ENCODE data around the gene BRIP1. TPM values are rescaled to one million over a fixed set of nuclear protein-coding genes. Genes with fewer than 3 reads are reported as not detected.

The BRIP1 gene
- total RNA-seq, 2 donors from 2014 or later, result 1.3 to 3.9 TPM

DNA sequence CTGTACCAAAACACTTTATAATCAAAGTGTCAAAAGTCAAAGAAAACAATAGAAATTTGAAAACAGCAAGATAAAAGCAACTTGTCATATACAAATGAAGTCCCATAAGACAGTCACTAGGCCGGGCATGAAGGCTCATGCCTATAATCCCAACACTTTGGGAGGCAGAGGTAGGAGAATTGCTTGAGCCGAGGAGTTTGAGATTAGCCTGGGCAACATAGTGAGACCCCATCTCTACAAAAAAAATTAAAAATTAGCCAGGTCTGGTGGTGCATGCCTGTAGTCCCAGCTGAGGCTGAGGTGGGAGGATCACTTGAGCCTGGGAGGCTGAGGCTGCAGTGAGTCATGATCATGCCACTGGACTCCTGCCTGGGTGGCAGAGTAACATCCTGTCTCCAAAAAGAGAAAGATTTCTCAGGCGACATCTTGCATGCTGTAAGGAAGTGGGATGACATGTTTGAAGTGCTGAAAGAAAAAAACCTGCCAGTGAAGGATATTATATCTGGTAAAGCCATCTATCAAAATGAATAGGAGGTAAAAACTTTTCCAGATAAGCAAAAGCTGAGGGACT, 173.6 kb downstream of the BRIP1 start:
- TF ChIP-seq POLR2AphosphoS5 (IDR thresholded peaks at IDR 0.05), result no peak
- TF ChIP-seq, protein P1, sequence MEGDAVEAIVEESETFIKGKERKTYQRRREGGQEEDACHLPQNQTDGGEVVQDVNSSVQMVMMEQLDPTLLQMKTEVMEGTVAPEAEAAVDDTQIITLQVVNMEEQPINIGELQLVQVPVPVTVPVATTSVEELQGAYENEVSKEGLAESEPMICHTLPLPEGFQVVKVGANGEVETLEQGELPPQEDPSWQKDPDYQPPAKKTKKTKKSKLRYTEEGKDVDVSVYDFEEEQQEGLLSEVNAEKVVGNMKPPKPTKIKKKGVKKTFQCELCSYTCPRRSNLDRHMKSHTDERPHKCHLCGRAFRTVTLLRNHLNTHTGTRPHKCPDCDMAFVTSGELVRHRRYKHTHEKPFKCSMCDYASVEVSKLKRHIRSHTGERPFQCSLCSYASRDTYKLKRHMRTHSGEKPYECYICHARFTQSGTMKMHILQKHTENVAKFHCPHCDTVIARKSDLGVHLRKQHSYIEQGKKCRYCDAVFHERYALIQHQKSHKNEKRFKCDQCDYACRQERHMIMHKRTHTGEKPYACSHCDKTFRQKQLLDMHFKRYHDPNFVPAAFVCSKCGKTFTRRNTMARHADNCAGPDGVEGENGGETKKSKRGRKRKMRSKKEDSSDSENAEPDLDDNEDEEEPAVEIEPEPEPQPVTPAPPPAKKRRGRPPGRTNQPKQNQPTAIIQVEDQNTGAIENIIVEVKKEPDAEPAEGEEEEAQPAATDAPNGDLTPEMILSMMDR (IDR thresholded peaks at IDR 0.05), result no peak
- TF ChIP-seq POLR2A (IDR thresholded peaks at IDR 0.05), result no peak
- intact Hi-C loops (cut with DNase I), result no loop called here
- WGBS, result 97% methylated on average over 3 of the region's 3 CpGs
- no peak for DNase-seq (ENCODE audit: low spot score)
- no peaks in the 10 kb centered on the region for H3K36me3 ChIP-seq
- no peak overlapping the region for H3K27ac ChIP-seq
- H3K4me3 ChIP-seq, result no peak overlapping the region
- H3K27me3 ChIP-seq (replicated peaks; ENCODE audit: insufficient read depth), result no peaks in the 10 kb centered on the region
- no peaks in the 10 kb centered on the region for H3K9me3 ChIP-seq
- H3K4me1 ChIP-seq (replicated peaks), result no peaks in the 10 kb centered on the region

DNA sequence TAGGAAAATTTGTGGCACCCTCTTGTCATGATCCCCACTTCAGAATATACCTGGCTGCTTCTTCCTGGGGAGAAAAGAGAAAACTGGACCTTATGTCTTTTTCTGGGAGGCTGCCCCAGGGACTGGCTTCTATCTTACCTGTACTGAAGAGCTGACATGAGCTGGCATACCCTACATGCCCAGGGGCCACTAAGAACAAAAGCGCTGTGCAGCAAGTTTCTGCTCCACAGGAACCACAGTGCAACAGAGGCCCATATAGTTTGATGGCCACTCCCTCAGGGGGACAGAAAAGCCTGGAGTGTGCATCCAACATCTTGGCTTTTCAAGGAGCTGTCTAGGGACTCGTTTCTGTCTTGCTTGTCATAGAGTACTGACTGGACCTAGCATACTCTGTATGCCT, 175.6 kb downstream of the BRIP1 start:
- H3K27ac ChIP-seq, result no peak overlapping the region
- no peaks in the 10 kb centered on the region for H3K4me1 ChIP-seq (replicated peaks)
- no peak overlapping the region for H3K4me3 ChIP-seq
- no peaks in the 10 kb centered on the region for H3K36me3 ChIP-seq
- no peaks in the 10 kb centered on the region for H3K27me3 ChIP-seq (replicated peaks; ENCODE audit: insufficient read depth)
- no peak for DNase-seq (ENCODE audit: low spot score)
- TF ChIP-seq, protein P1 (IDR thresholded peaks at IDR 0.05), result no peak
- no peak for TF ChIP-seq POLR2A (IDR thresholded peaks at IDR 0.05)
- TF ChIP-seq POLR2AphosphoS5 (IDR thresholded peaks at IDR 0.05), result no peak
- intact Hi-C loops (cut with DNase I), result no loop called here
- H3K9me3 ChIP-seq, result no peaks in the 10 kb centered on the region
- 97% methylated on average over 2 of the region's 2 CpGs for WGBS

- 100% methylated on average over 1 of the region's 1 CpG for WGBS
- Histone ChIP-seq H3K27ac (no peak overlapping the region), H3K36me3 (no peaks in the 10 kb centered on the region), H3K4me3 (no peak overlapping the region), H3K27me3 (replicated peaks; ENCODE audit: insufficient read depth) (no peaks in the 10 kb centered on the region), H3K4me1 (replicated peaks) (no peaks in the 10 kb centered on the region), H3K9me3 (no peaks in the 10 kb centered on the region)
- intact Hi-C loops (cut with DNase I), result no loop called here
- no peak for DNase-seq (ENCODE audit: low spot score)
- TF ChIP-seq POLR2AphosphoS5 (IDR thresholded peaks at IDR 0.05) (no peak), POLR2A (IDR thresholded peaks at IDR 0.05) (no peak)
- TF ChIP-seq, protein P1 (IDR thresholded peaks at IDR 0.05), result no peak
Measured at GRCh38 chr17:61686113-61686512, 177.2 kb downstream of the BRIP1 start.

DNA sequence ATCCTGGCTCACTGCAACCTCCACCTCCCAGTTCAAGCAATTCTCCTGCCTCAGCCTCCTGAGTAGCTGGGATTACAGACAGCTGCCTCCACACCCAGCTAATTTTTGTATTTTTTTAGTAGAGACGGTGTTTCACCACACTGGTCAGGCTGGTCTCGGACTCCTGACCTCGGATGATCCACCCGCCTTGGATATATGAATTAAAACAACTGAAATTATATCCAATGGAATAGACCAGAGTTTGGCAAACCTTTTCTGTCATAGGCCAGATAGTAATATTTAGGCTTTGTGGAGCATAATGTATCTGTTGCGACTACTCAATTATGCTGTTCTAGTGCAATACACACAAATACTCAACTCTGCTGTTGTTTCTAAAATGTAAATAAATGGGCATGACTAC, 178.5 kb downstream of the BRIP1 start:
- no peaks in the 10 kb centered on the region for H3K27me3 ChIP-seq (replicated peaks; ENCODE audit: insufficient read depth)
- H3K36me3 ChIP-seq, result no peaks in the 10 kb centered on the region
- H3K9me3 ChIP-seq, result no peaks in the 10 kb centered on the region
- TF ChIP-seq POLR2AphosphoS5 (IDR thresholded peaks at IDR 0.05), result no peak
- no peak for TF ChIP-seq POLR2A (IDR thresholded peaks at IDR 0.05)
- TF ChIP-seq, protein P1 (IDR thresholded peaks at IDR 0.05), result no peak
- 97% methylated on average over 5 of the region's 5 CpGs for WGBS
- H3K27ac ChIP-seq, result no peak overlapping the region
- no peaks in the 10 kb centered on the region for H3K4me1 ChIP-seq (replicated peaks)
- DNase-seq (ENCODE audit: low spot score), result no peak
- intact Hi-C loops (cut with DNase I), result no loop called here
- H3K4me3 ChIP-seq, result no peak overlapping the region

DNA sequence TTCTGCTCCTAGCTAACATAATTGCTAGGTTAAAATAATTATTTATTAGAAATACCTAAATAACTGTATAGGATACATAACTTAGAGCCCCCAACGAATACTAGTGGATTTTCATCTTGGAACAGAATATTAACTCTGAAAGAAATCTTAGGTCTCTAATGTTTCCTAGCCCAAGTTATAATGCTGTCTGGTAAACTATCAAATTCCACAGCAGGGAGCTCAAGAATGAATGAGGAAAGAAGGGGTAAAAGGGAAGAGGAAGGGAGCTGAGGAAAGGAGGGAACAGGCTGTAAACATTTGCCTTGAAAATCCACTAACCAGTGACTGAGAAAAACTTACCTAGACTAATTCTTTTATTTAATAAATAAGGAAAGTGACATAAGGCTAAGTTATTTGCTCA, 179.2 kb downstream of the BRIP1 start:
- WGBS, result 92% methylated on average over 1 of the region's 1 CpG
- no peaks in the 10 kb centered on the region for H3K4me1 ChIP-seq (replicated peaks)
- no peak overlapping the region for H3K27ac ChIP-seq
- no peak for DNase-seq (ENCODE audit: low spot score)
- no peak overlapping the region for H3K4me3 ChIP-seq
- H3K9me3 ChIP-seq, result no peaks in the 10 kb centered on the region
- TF ChIP-seq POLR2A (IDR thresholded peaks at IDR 0.05), result no peak
- TF ChIP-seq, protein P1 (IDR thresholded peaks at IDR 0.05), result no peak
- TF ChIP-seq POLR2AphosphoS5 (IDR thresholded peaks at IDR 0.05), result no peak
- no peaks in the 10 kb centered on the region for H3K27me3 ChIP-seq (replicated peaks; ENCODE audit: insufficient read depth)
- H3K36me3 ChIP-seq, result no peaks in the 10 kb centered on the region
- intact Hi-C loops (cut with DNase I), result no loop called here

Data from prostate gland (tissue), 2 donors.